AG10803 (cell line): ENCODE results near the gene AQP12B.

Source experiments
- DNase-seq: peaks from one replicate; pipeline ENCODE4 v3.0.0; 2010; ENCODE audit warnings: low read depth
- H3K4me3 ChIP-seq: 2 replicates; pipeline ENCODE4 v1.5.1; 2011; ENCODE audit warnings: mild to moderate bottlenecking, low read length, control low read depth
- TF ChIP-seq, protein P1 (sequence below): conservative IDR thresholded peaks from 2 replicates; pipeline ENCODE4 v1.5.1; 2011; ENCODE audit warnings: mild to moderate bottlenecking, low read length, control low read depth, inconsistent platforms

The AQP12B gene

DNA sequence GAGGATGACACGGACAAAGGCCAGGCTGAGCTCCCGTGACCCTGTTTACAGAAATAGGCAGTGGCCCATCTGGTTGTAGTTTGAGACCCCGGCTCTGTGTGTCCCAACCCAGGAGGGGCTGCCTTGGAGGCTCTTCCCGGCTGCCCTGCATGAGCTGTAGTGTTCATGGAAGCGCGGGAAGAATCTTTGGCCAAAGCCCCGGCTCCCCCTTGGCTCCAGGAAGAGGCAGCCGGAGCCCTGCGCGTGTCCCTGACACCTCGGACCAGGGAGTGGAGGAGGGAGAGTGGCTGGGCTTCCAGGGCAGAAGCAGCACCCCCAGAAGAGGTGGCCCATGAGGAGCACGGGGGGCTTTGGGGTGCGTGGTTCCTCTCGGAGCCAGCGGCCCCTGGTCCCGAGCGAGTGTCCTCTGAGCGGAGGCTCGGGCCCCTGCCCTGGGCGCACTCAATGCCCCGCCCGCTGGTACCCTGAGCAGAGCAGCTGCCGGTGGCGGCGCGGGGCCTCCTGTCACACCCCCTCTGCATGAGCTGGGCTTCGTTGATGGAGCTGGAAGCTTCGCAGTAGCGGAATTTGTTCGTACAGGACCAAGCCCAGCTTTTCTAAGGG, 35.7 kb downstream of the AQP12B start:
- H3K4me3 ChIP-seq, result no peak overlapping the region
- no peak for DNase-seq
- TF ChIP-seq, protein P1, sequence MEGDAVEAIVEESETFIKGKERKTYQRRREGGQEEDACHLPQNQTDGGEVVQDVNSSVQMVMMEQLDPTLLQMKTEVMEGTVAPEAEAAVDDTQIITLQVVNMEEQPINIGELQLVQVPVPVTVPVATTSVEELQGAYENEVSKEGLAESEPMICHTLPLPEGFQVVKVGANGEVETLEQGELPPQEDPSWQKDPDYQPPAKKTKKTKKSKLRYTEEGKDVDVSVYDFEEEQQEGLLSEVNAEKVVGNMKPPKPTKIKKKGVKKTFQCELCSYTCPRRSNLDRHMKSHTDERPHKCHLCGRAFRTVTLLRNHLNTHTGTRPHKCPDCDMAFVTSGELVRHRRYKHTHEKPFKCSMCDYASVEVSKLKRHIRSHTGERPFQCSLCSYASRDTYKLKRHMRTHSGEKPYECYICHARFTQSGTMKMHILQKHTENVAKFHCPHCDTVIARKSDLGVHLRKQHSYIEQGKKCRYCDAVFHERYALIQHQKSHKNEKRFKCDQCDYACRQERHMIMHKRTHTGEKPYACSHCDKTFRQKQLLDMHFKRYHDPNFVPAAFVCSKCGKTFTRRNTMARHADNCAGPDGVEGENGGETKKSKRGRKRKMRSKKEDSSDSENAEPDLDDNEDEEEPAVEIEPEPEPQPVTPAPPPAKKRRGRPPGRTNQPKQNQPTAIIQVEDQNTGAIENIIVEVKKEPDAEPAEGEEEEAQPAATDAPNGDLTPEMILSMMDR, result no peak

DNA sequence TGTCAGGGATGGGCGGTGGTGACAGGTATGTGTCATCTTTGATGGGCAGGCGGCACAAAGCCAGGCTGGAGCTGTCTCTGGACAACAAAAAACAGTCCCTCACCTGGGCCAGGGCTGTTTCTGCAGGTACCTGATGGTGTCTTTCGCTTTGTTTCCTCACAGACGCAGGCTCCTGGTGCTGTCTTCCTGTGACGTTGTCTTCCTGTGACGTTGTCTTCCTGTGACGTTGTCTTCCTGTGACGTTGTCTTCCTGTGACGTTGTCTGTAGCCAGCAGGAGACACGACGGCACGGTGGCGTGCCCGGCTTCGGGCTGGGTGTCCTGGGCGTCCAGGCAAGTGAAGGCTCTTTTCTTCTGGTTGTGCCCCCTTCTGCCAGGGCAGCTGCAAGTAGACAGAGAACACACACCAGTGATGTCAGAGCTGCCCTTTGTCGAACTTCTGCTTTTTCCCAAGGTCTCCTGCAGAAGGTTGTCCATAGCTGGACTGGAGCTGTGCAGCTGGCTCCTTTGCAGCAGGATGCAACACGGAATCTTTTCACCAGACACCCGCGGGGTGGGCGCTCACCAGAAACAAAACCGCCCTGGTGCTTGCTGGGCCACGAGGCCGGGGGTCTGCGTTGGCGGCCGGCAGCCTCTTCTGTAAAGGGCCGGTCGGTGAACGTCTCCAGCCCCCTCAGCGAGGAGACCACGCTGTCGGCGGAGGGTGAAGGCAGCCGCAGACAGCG, 36.3 kb downstream of the AQP12B start:
- no peak for DNase-seq
- no peak overlapping the region for H3K4me3 ChIP-seq
- TF ChIP-seq, protein P1, result no peak

DNA sequence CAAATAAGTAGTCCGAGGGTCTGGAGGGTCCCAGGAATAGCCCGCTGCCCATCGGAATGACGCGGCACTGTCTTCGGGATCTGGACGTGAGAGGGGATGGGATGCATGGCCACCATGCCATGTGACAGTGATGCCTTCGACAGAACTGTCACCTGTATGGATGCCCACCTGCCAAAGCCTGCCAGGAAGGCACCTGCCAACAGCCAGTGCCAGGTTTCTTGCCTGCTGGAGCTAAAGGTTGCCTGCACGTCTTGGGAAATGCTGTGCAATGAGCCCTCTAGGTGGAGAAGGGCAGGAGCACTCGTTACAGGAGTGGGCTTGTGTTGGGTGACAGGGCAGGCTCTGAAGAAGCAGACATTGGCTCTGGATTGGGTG, 36.9 kb downstream of the AQP12B start:
- no peak for DNase-seq
- TF ChIP-seq, protein P1, result no peak
- H3K4me3 ChIP-seq, result no peak overlapping the region

DNA sequence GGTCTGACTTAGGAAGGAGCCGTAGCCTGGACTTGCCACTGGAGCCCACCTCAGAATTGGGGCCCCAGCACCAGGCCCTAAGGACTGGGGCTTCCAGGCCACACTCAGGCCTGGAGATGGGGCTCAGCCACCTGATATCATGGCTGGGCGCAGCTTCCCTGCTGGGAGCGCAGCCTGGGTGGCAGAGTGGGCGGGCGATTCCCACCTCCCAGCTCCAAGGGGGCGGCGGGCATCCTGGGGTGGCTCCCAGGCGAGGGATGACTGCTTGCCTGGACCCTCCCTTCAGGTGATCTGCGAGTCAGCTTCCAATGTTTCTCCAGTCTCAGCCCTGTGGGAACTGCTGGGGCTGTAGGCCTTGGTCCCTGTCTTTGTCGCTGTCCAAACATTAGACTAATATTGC, 37.3 kb downstream of the AQP12B start:
- no peak for DNase-seq
- no peak overlapping the region for H3K4me3 ChIP-seq
- TF ChIP-seq, protein P1, result no peak

DNA sequence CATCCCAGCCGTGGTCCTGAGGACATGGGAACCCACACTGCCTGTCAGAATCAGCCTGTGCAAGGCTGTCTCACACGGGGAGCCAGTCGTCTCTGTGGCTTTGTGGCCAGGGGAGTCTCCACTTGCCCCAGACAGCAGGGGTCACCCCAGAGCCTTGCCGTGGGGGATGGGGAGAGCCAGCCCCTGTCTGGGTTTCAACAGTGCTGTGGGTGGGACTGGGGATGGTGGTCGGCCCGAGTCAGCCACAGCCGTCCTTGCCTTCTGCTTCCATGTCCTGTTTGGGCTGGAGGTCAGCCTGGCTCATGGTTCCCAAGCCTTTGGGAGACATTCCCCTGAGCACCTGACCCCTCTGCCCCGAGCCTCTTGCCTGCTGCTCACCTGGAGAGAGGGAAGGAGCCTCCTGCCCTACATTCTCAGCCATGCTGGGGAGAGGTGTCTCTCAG, 37.8 kb downstream of the AQP12B start:
- no peak overlapping the region for H3K4me3 ChIP-seq
- DNase-seq, result no peak
- TF ChIP-seq, protein P1, result no peak

DNA sequence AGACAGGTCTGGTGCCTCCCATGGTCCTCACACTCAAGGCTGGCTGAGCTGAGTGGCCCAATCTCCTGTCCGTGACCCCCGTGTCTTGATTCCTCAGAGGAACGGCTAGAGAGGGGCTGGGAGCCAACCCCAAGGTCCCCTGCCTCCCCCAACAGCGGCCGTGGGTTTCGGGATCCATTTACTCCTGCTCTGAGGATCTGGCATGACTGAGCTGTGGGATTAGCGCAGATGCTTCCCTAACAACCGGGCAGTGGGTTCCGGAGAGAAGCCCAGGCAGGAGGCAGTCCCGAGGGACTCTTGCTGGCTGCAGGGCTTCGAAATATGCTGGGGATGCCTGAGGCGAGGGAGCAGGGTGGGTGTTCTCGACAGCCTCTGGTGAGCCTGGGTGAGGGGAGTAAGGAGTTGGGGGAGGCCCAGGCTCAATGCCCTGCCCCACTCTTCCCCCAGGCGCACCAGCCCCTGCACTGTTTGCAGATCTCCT, 38.5 kb downstream of the AQP12B start:
- DNase-seq, result no peak

More for the DNA sequence above, 38.5 kb downstream of the AQP12B start:
- TF ChIP-seq, protein P1, result no peak
- no peak overlapping the region for H3K4me3 ChIP-seq
